AG09309 (cell line): Measurements from ENCODE around the gene RGS6.

Experiments used
- DNase-seq: peaks from one replicate; pipeline ENCODE4 v3.0.0-alpha.2; 2010; ENCODE audit warnings: low read depth
- H3K4me3 ChIP-seq: 2 replicates; pipeline ENCODE4 v1.5.1; 2011; ENCODE audit warnings: mild to moderate bottlenecking, low read depth, low read length, moderate library complexity; ENCODE audit not compliant: control insufficient read depth
- TF ChIP-seq, protein P1 (sequence below): IDR thresholded peaks from 2 replicates; pipeline ENCODE4 v1.5.1; 2011; ENCODE audit warnings: mild to moderate bottlenecking, low read depth, low read length, inconsistent platforms; ENCODE audit not compliant: insufficient read depth, control insufficient read depth; ENCODE audit errors: missing control alignments

RGS6 gene

DNA sequence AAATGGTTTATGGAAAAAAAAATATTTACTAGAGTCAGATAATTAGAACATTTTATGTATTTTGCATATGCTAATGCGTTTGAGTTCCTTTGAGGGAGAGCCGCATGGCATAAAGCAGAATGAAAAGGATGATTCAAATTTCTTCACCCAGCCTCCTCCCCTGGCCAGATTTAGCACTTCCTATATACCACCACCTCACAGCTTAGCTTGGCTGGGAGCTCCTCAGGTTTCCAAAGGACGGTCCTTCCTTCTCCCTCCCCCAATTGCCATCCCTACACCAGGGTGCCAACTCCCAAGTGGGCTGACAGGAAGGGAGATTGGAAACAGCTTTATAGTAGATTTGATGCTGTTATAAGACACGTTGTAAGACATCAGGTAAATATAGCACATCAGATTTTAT, 157.4 kb downstream of the RGS6 start:
- TF ChIP-seq, protein P1, sequence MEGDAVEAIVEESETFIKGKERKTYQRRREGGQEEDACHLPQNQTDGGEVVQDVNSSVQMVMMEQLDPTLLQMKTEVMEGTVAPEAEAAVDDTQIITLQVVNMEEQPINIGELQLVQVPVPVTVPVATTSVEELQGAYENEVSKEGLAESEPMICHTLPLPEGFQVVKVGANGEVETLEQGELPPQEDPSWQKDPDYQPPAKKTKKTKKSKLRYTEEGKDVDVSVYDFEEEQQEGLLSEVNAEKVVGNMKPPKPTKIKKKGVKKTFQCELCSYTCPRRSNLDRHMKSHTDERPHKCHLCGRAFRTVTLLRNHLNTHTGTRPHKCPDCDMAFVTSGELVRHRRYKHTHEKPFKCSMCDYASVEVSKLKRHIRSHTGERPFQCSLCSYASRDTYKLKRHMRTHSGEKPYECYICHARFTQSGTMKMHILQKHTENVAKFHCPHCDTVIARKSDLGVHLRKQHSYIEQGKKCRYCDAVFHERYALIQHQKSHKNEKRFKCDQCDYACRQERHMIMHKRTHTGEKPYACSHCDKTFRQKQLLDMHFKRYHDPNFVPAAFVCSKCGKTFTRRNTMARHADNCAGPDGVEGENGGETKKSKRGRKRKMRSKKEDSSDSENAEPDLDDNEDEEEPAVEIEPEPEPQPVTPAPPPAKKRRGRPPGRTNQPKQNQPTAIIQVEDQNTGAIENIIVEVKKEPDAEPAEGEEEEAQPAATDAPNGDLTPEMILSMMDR: no peak
- no peak overlapping the region for H3K4me3 ChIP-seq

GRCh38 chr14:72094844-72095582, 162.8 kb downstream of the RGS6 start:
- no peak for DNase-seq
- TF ChIP-seq, protein P1: no peak
- no peak overlapping the region for H3K4me3 ChIP-seq

More for the DNA sequence above, 157.4 kb downstream of the RGS6 start:
- DNase-seq: no peak

DNA sequence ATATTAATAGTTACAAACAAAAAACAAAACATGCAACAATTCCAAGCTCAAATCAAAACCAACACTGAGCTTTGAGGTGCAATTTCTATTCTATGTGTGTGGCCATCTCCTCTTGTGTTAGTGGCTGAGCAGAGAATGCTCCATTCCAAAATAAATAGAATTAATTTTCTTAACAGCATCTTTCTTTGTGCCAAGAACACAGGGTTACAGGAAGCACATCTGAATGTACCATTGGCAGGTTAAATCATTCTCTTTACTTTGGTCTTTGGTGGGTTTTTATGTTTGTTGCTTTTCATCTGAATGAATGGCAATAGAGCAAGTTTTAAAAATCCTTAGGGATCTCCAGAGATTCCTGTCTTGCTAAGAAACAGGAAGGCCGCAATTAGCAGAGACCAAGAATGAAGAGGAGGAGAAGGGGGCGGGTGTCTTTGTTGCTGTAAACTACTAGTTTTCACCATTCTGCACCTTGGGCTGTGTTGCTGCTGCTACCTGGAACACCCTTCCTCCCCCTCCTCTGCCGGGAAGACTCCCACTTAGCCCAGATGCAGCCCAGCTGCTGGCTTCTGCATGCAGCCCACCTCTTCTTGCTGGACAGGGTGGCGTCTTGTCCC, 165.0 kb downstream of the RGS6 start:
- TF ChIP-seq, protein P1: no peak
- no peak for DNase-seq
- H3K4me3 ChIP-seq: no peak overlapping the region

DNA sequence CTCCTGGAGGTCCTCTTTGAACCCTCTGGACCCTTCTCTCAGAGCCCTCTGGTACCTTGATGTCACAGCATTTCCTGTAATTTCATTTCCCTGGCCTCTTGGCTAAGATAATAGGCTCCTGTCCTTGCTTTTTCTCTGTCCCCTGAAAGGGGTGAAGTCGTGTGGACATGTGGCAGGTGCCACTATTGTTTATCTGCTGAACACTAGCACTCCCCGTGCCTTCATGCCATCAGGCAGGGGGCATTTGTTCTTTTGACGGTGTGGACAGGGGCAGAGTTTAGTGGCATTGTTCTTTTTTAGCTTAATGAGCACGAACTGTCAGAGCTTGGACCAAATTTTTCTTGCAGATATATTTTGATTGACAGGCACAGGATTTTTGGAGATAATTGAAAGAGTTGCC, 166.0 kb downstream of the RGS6 start:
- TF ChIP-seq, protein P1: no peak
- no peak overlapping the region for H3K4me3 ChIP-seq
- no peak for DNase-seq

DNA sequence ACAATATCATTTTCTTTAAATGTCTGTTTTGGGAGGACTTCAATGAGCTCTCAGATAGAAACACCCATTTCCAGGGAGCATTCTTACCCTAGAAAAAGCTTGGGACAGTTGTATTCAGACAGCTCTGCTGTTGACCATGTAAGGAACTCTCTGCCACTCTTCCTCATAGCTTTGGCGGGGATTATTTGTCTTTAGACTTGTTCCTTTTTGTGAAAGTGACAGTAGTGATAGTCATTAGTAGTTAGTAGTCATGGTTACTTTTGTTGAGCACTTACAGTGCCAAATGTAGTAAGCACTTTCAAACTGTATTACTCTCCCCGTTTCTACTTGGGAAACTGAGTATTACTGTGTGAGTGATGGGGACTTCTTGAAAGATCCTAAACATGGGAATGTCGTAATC, 167.3 kb downstream of the RGS6 start:
- no peak for DNase-seq
- H3K4me3 ChIP-seq: no peak overlapping the region
- TF ChIP-seq, protein P1: no peak

DNA sequence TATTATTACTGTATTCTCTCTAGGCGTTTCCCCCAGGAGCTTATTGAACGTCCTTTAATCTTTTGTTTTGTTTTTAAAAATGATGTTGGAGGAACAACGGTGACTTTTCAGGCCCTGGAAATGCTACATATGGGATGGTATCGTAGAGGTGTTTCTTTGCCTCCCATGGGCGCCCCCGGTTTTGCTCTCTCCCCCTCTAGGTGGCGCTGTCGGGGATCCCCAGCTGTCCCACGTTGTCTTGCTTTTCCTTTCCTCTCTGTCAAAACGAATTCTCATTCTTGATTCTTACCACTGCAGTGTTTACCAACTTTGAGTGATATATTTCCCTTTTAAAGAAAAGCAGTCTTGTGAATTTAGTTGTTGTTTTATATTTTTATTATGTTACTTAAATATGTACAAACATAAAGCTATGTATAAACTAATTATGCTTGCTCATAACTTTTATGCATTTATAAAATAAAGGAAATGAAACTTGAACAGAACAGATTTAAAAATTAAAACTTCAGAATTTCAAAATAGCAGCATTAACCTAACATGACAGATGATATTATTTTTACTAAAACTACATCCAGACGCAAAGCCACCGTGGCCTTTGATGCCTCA, 171.9 kb downstream of the RGS6 start:
- no peak for DNase-seq
- TF ChIP-seq, protein P1: peak; percentile 26
- no peak overlapping the region for H3K4me3 ChIP-seq
